ENCODE results near the gene MTERF2.

MTERF2 gene

DNA sequence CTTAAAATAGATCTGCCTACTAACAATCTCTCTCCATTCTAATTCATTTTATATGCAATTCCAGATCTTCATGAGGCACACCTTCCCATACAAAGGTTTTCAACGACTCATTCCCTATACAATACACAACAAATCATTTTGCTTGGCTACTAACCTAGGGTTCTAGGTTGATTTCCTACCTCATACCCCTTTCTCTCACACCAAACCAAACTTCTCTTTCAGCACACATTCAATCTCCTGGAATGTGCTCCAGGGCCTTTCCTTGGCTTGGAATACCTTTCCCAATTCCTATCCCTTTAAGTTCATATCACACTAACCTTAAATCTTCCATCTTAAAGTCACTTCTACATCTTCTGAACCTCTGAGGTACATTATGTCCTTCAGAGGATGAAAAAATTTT lies 38.7 kb upstream of the MTERF2 start:
- TF ChIP-seq EP300 (IDR thresholded peaks at IDR 0.05; ENCODE audit: borderline replicate concordance) (no peak), CEBPB (IDR thresholded peaks at IDR 0.05) (no peak)

DNA sequence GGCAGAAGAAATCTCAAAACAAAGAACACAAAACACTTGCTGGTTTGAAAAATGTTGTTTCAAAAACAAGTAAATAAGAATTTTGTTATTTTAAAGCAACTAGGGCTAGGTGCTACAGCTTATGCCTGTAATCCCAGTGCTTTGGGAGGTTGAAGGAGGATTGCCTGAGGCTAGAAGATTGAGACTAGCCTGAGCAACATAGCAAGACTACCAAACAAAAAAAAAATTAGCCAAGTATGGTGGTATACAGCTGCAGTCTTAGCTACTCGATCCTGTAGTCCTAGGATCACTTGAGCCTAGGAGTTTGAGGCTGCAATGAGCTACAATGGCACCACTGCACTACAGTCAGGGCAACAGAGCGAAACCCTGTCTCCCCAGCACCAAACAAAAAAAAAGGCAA lies 32.6 kb upstream of the MTERF2 start:
- TF ChIP-seq CREB1 (IDR thresholded peaks at IDR 0.05; ENCODE audit: low read depth) (no peak), RAD21 (IDR thresholded peaks at IDR 0.05; ENCODE audit: low read depth) (no peak), FOXM1 (IDR thresholded peaks at IDR 0.05; ENCODE audit: borderline replicate concordance, low read depth) (no peak), CEBPB (IDR thresholded peaks at IDR 0.05) (no peak), EP300 (IDR thresholded peaks at IDR 0.05; ENCODE audit: borderline replicate concordance) (no peak), EGR1 (IDR thresholded peaks at IDR 0.05) (no peak), YY1 (IDR thresholded peaks at IDR 0.05; ENCODE audit: low read depth) (no peak), TAF1 (IDR thresholded peaks at IDR 0.05; ENCODE audit: low read depth) (no peak), ZBTB7A (IDR thresholded peaks at IDR 0.05; ENCODE audit: low read depth) (no peak), TEAD4 (IDR thresholded peaks at IDR 0.05) (no peak), TCF12 (IDR thresholded peaks at IDR 0.05; ENCODE audit: low read depth) (no peak)
- TF ChIP-seq, protein P1, sequence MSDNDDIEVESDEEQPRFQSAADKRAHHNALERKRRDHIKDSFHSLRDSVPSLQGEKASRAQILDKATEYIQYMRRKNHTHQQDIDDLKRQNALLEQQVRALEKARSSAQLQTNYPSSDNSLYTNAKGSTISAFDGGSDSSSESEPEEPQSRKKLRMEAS (IDR thresholded peaks at IDR 0.05): no peak
- TF ChIP-seq, protein P2, sequence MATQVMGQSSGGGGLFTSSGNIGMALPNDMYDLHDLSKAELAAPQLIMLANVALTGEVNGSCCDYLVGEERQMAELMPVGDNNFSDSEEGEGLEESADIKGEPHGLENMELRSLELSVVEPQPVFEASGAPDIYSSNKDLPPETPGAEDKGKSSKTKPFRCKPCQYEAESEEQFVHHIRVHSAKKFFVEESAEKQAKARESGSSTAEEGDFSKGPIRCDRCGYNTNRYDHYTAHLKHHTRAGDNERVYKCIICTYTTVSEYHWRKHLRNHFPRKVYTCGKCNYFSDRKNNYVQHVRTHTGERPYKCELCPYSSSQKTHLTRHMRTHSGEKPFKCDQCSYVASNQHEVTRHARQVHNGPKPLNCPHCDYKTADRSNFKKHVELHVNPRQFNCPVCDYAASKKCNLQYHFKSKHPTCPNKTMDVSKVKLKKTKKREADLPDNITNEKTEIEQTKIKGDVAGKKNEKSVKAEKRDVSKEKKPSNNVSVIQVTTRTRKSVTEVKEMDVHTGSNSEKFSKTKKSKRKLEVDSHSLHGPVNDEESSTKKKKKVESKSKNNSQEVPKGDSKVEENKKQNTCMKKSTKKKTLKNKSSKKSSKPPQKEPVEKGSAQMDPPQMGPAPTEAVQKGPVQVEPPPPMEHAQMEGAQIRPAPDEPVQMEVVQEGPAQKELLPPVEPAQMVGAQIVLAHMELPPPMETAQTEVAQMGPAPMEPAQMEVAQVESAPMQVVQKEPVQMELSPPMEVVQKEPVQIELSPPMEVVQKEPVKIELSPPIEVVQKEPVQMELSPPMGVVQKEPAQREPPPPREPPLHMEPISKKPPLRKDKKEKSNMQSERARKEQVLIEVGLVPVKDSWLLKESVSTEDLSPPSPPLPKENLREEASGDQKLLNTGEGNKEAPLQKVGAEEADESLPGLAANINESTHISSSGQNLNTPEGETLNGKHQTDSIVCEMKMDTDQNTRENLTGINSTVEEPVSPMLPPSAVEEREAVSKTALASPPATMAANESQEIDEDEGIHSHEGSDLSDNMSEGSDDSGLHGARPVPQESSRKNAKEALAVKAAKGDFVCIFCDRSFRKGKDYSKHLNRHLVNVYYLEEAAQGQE (IDR thresholded peaks at IDR 0.05; ENCODE audit: low read depth): no peak
- TF ChIP-seq, protein P3, sequence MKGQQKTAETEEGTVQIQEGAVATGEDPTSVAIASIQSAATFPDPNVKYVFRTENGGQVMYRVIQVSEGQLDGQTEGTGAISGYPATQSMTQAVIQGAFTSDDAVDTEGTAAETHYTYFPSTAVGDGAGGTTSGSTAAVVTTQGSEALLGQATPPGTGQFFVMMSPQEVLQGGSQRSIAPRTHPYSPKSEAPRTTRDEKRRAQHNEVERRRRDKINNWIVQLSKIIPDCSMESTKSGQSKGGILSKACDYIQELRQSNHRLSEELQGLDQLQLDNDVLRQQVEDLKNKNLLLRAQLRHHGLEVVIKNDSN (IDR thresholded peaks at IDR 0.05): no peak

DNA sequence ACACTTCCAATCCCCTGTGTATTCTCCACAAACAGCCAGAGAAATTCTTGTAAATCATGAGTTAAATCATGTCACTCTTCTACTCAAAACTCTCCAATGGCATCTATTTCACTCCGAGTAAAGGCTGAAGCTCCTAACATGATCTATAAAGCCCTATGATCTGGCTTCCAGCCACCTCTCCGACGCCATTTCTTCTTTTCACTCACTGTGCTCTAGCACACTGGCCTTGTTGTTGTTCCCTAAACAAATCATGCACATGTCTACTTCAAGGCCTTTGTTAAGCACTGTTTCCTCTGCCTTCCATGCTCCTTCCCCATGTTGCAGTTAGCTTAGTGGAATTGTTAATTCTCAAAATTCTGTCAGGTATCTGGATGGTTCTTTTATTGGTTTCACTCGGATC lies 30.1 kb upstream of the MTERF2 start:
- TF ChIP-seq CREB1 (IDR thresholded peaks at IDR 0.05; ENCODE audit: low read depth) (no peak), FOXM1 (IDR thresholded peaks at IDR 0.05; ENCODE audit: borderline replicate concordance, low read depth) (no peak), TCF12 (IDR thresholded peaks at IDR 0.05; ENCODE audit: low read depth) (no peak), EGR1 (IDR thresholded peaks at IDR 0.05) (no peak), CEBPB (IDR thresholded peaks at IDR 0.05) (no peak), TEAD4 (IDR thresholded peaks at IDR 0.05) (no peak), NFIC (IDR thresholded peaks at IDR 0.05) (no peak), EP300 (IDR thresholded peaks at IDR 0.05; ENCODE audit: borderline replicate concordance) (no peak), TAF1 (IDR thresholded peaks at IDR 0.05; ENCODE audit: low read depth) (no peak), RAD21 (IDR thresholded peaks at IDR 0.05; ENCODE audit: low read depth) (no peak), ZBTB7A (IDR thresholded peaks at IDR 0.05; ENCODE audit: low read depth) (no peak), YY1 (IDR thresholded peaks at IDR 0.05; ENCODE audit: low read depth) (no peak)
- TF ChIP-seq, protein P3 (IDR thresholded peaks at IDR 0.05): no peak
- TF ChIP-seq, protein P2 (IDR thresholded peaks at IDR 0.05; ENCODE audit: low read depth): no peak
- TF ChIP-seq, protein P1 (IDR thresholded peaks at IDR 0.05): no peak

DNA sequence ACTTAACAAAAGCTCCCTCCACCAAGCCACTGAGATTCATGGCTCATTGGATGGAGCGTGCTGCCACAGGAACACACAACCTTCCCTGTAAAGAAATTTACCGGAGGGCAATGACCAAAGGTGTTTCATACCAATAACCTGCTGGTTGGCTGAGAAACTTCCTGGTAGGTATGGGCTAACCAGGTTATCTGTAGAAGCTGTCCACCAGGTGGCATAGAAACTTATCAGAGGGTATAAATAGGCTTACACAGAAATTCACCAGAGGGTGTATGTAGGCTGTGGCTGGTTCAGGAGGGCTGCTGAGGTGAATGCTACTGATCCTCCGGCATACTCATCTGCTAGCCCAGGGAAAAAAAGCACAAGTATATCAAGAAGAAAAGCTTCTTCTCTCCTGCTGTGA lies 27.1 kb upstream of the MTERF2 start:
- TF ChIP-seq NFIC (IDR thresholded peaks at IDR 0.05): no peak
- no peak for TF ChIP-seq CREB1 (IDR thresholded peaks at IDR 0.05; ENCODE audit: low read depth)
- no peak for TF ChIP-seq TCF12 (IDR thresholded peaks at IDR 0.05; ENCODE audit: low read depth)
- TF ChIP-seq ZBTB7A (IDR thresholded peaks at IDR 0.05; ENCODE audit: low read depth): no peak
- TF ChIP-seq FOXM1 (IDR thresholded peaks at IDR 0.05; ENCODE audit: borderline replicate concordance, low read depth): no peak
- TF ChIP-seq, protein P2 (IDR thresholded peaks at IDR 0.05; ENCODE audit: low read depth): no peak
- TF ChIP-seq RAD21 (IDR thresholded peaks at IDR 0.05; ENCODE audit: low read depth): peak; percentile 17; the same call in 1 of the 2 replicates
- no peak for TF ChIP-seq YY1 (IDR thresholded peaks at IDR 0.05; ENCODE audit: low read depth)
- TF ChIP-seq EGR1 (IDR thresholded peaks at IDR 0.05): no peak

Measured in Ishikawa (cell line).